GM23338 (cell line): Measurements from ENCODE around the gene C6orf120.

Source experiments
- CREB1 ChIP-seq: fragments of 250-450 bp; sonication (Bioruptor Pico); IDR thresholded peaks from 2 replicates; pipeline ENCODE4 v1.5.0; 2020; ENCODE audit warnings: low read depth, mild to moderate bottlenecking, moderate library complexity
- CTCF ChIP-seq, 2 experiments: fragments of 200-600 bp in 1 of 2; sonication (generic) in 1 of 2; conservative IDR thresholded peaks; 2 replicates each; pipeline versions ENCODE4 v1.5.1 to v1.6.1; 2016 to 2017; ENCODE audit warnings: antibody characterized with exemption in 2 of 2, low read depth in 2 of 2, mild to moderate bottlenecking in 2 of 2, moderate library complexity in 1 of 2
- ETS1 ChIP-seq: IDR thresholded peaks from 2 replicates; pipeline ENCODE4 v1.6.1; 2016; ENCODE audit warnings: antibody characterized with exemption
- EZH2 ChIP-seq: fragments of 200-600 bp; sonication (generic); IDR thresholded peaks from one replicate; pipeline ENCODE4 v1.8.0; 2017; ENCODE audit warnings: antibody characterized with exemption, mild to moderate bottlenecking, low read depth; ENCODE audit not compliant: unreplicated experiment
- EZH2phosphoT487 ChIP-seq: fragments of 200-600 bp; sonication (generic); IDR thresholded peaks from one replicate; pipeline ENCODE4 v1.8.1; 2018; ENCODE audit warnings: antibody characterized with exemption; ENCODE audit not compliant: unreplicated experiment
- JUNB ChIP-seq: IDR thresholded peaks from one replicate; pipeline ENCODE4 v1.6.1; 2016; ENCODE audit warnings: antibody characterized with exemption; ENCODE audit not compliant: unreplicated experiment
- POLR2AphosphoS5 ChIP-seq: IDR thresholded peaks from 2 replicates; pipeline ENCODE4 v1.6.1; 2016; ENCODE audit warnings: antibody characterized with exemption, low read depth
- REST ChIP-seq: IDR thresholded peaks from one replicate; pipeline ENCODE4 v1.6.1; 2018; ENCODE audit warnings: antibody characterized with exemption; ENCODE audit not compliant: unreplicated experiment
- STAT1 ChIP-seq: IDR thresholded peaks from one replicate; pipeline ENCODE4 v1.6.1; 2016; ENCODE audit warnings: antibody characterized with exemption; ENCODE audit not compliant: unreplicated experiment
- ZNF331 ChIP-seq: fragments of 250-450 bp; sonication (Bioruptor Pico); IDR thresholded peaks from 2 replicates; pipeline ENCODE4 v1.5.0; 2020; ENCODE audit warnings: low read depth, mild to moderate bottlenecking, moderate library complexity

GRCh38 chr6:169714595-169714994, 12.7 kb downstream of the C6orf120 start:
- TF ChIP-seq STAT1 (no peak), CTCF (conservative IDR thresholded peaks at IDR 0.05; ENCODE audit: low read depth in 2 of 2) (no peak), CREB1 (CRISPR knock-in tag) (no peak), EZH2 (no peak), EZH2phosphoT487 (no peak), REST (no peak), POLR2AphosphoS5 (no peak), ZNF331 (CRISPR knock-in tag) (no peak), JUNB (no peak), ETS1 (no peak)
